Bronchial epithelial cell (primary cell): Measurements from ENCODE around the gene PAX5. TPM values are rescaled to one million over a fixed set of nuclear protein-coding genes. Genes with fewer than 3 reads are reported as not detected.

Source experiments
- DNase-seq: peaks from one replicate; pipeline ENCODE4 v3.0.0-alpha.2; 2010; ENCODE audit warnings: low read depth
- FAIRE-seq: peaks from 2 replicates; lab custom pipeline; 2011; peaks lifted over from hg19 to GRCh38; lab: Jason Lieb, UNC
- H3K27me3 ChIP-seq: 2 replicates; pipeline ENCODE4 v1.5.1; 2011; ENCODE audit warnings: low read length; ENCODE audit not compliant: control insufficient read depth, insufficient read depth
- H3K36me3 ChIP-seq: 2 replicates; pipeline ENCODE4 v1.5.1; 2011; ENCODE audit warnings: low read length; ENCODE audit not compliant: control insufficient read depth, insufficient read depth
- H3K4me3 ChIP-seq: 2 replicates; pipeline ENCODE4 v1.5.1; 2011; ENCODE audit warnings: mild to moderate bottlenecking, low read depth, low read length, control low read depth
- total RNA-seq: library from RNA; depleted of rRNA; stranded (reverse); fragments of >200 nt; gene quantifications from 2 replicates; pipeline ENCODE4 v1.2.1, GENCODE V29; 2014
- TF ChIP-seq, protein P1 (sequence below): IDR thresholded peaks from 2 replicates; pipeline ENCODE4 v1.5.1; 2011; ENCODE audit warnings: mild to moderate bottlenecking, moderate library complexity, low read length, control low read depth, inconsistent platforms; ENCODE audit not compliant: insufficient read depth, severe bottlenecking

PAX5 gene
- total RNA-seq, 1 donor from 2014 or later, result not detected

DNA sequence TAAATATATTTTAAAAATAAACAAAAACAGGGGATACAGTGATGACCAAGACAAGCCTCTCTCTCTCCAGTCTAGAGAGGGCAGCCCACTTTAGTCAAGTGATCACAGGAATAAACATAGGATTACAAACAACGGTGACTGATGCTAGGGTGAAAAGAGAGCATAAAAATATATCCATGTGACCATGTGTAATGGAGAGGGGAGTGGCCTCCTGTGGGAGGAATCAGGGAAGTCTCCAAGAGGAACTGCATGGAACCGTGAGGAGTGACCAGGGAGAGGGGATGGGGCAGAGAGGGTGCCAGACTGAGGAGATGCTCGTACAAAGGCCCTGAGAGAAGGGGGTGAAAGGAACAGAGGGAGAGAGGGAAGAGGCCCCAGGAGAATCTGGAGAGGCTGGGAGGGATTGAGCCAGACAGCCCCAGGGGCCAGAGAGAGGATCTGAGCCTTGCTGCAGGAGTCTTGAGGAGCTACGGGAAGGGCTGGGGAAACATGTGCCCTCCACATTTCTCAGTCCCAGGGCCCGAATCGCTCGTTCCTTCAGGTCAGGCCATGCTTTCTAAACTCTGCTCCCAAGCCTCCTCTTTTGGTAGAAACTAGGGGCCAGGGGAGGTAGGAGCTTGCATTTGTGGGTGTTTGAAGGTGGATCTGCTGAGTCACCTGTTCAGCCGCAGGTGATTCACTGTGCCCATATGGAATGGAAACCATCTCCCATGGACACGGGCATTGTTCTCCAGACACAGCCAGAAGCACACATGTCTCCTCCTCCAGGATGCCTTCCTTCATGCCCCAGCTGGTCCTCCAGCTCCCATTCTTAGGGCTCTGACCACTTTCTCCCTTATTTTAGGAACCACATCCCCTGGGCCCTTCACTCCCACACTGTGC, 63.8 kb downstream of the PAX5 start:
- TF ChIP-seq, protein P1, sequence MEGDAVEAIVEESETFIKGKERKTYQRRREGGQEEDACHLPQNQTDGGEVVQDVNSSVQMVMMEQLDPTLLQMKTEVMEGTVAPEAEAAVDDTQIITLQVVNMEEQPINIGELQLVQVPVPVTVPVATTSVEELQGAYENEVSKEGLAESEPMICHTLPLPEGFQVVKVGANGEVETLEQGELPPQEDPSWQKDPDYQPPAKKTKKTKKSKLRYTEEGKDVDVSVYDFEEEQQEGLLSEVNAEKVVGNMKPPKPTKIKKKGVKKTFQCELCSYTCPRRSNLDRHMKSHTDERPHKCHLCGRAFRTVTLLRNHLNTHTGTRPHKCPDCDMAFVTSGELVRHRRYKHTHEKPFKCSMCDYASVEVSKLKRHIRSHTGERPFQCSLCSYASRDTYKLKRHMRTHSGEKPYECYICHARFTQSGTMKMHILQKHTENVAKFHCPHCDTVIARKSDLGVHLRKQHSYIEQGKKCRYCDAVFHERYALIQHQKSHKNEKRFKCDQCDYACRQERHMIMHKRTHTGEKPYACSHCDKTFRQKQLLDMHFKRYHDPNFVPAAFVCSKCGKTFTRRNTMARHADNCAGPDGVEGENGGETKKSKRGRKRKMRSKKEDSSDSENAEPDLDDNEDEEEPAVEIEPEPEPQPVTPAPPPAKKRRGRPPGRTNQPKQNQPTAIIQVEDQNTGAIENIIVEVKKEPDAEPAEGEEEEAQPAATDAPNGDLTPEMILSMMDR, result no peak
- FAIRE-seq (peak; percentile 88), DNase-seq (peak; percentile 63)
- Histone ChIP-seq H3K36me3 (no peaks in the 10 kb centered on the region), H3K27me3 (no peaks in the 10 kb centered on the region), H3K4me3 (no peak overlapping the region)

DNA sequence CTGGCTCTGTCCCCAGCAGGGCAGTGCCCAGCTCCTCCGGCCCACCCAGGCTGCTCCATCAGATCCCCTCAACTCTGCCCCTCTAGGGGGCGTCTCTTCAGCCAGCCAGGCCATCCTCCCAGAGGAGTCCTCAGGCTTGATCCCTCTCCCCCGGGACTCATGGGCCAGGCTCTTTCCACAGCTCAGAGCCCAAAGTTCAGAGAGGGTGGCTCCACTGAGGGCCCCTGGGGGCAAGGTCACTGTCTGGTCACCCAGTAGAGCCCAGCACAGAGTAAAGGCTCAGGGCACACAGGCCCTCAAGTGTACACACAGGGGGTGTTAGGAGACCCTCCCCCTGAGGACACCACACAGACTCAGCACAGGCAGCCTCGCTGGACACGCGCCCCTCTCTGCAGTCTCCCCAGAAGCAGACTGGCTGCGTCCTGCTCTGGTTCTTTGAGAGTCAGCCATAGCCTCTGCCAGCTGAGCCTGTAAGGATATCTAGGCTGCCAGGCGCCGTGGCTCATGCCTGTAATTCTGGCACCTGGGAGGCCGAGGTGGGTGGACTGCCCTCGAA, 64.8 kb downstream of the PAX5 start:
- no peak for FAIRE-seq
- TF ChIP-seq, protein P1, result no peak
- no peak overlapping the region for H3K4me3 ChIP-seq
- DNase-seq, result no peak
- H3K27me3 ChIP-seq, result no peaks in the 10 kb centered on the region
- no peaks in the 10 kb centered on the region for H3K36me3 ChIP-seq

DNA sequence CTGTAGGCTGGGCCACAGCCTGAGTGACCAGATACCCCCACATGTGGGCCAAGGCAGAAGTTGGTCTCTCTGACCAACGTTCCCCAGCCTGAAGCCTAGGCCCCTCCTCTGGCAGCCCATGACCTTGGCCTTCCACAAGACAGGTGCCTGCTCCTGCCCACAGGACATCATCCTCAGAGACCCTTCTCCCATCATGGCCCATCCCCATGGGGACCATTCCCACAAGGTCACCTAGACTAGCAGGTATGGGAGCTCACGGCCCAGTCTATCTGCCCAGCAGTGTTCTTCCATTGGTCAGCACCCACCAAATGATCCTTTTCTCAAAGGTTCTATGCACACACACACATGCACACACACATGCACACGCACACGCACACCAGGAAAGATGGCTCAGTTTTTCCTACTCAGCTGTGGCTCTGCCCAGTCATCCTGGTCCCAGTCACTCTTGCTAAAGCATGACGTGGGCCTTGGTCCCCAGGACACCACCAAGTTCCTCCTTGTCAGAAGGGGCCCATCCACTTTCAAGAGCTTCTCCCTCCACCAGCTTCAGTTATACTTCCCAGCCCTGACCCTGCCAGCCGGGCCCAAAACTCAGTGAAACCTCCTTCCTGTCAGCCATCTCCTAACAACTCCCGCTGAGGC, 65.4 kb downstream of the PAX5 start:
- DNase-seq (no peak), FAIRE-seq (peak; percentile 43)
- H3K4me3 ChIP-seq, result no peak overlapping the region
- H3K36me3 ChIP-seq, result no peaks in the 10 kb centered on the region
- no peaks in the 10 kb centered on the region for H3K27me3 ChIP-seq
- TF ChIP-seq, protein P1, result no peak

DNA sequence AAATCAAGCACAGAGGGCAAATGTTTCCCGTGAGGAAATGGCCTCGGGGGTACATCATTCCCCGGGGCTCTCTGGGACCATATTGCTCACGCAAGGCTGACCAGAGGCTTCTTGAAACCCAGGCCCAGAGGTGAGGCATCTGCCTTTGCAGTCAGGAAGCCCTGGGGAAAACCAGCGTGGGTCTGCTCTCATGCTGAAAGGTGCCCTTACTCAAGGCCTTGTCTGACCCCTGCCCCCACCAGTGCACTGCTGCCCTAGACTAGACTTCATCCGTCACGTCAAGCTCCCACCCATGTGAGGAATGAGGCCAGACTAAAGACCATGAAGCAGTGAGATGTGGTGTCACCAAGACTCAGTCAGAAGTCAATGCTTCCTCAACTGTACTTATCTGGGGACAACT, 66.1 kb downstream of the PAX5 start:
- Histone ChIP-seq H3K27me3 (no peaks in the 10 kb centered on the region), H3K36me3 (no peaks in the 10 kb centered on the region), H3K4me3 (no peak overlapping the region)
- TF ChIP-seq, protein P1, result no peak
- no peak for FAIRE-seq
- no peak for DNase-seq

DNA sequence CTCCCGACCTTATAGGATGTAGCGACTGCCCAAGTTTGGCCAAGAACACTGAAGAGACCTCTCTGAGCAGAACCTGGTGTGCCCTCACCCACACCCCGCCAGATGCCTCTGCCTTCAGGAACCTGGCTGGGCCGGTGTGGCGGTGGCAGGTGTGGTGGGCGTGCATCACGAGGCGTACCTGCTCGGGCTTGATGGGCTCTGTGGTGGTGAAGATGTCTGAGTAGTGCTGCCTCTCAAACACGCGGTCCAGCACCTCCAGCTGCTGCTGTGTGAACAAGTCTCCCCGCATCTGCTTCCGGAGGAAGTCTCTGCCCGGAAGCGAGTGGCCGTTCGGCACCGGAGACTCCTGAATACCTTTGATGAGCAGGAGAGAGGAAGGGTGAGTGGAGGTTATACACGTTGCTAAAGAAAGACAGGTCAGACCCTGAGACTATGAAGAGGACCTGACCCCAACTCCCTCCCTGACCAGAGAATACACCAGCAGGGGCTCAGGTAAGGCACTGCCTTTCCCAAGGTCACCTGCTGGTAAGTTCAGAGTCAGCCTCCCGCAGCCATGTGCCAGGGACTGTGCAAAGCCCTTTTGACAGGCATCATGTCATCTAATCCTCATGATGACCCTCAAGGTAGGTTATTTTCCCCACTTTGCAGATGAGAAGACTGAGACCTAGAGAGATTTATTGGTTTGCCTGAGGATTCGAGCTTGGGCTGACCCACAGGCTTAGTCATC, 67.5 kb downstream of the PAX5 start:
- DNase-seq (no peak), FAIRE-seq (peak; percentile 36)
- TF ChIP-seq, protein P1, result no peak
- Histone ChIP-seq H3K4me3 (no peak overlapping the region), H3K36me3 (no peaks in the 10 kb centered on the region), H3K27me3 (peaks cover 4% of the 10 kb centered on the region)
